IPS-15b (cell line): ENCODE data around the gene ATE1.
"Not testable (repeated sequence)": the region's sequence is repeated elsewhere in the genome, so short reads cannot be mapped to it uniquely, and the experiment has no call there.

ENCODE experiments used
- H3K27me3 ChIP-seq: one replicate; pipeline ENCODE4 v1.6.1; 2013; ENCODE audit warnings: low read length; ENCODE audit not compliant: control insufficient read depth, insufficient read depth
- H3K36me3 ChIP-seq: one replicate; pipeline ENCODE4 v1.6.1; 2013; ENCODE audit warnings: low read length; ENCODE audit not compliant: control insufficient read depth, insufficient read depth
- H3K4me1 ChIP-seq: one replicate; pipeline ENCODE4 v1.6.1; 2013; ENCODE audit warnings: mild to moderate bottlenecking, low read length; ENCODE audit not compliant: control insufficient read depth, insufficient read depth
- H3K4me3 ChIP-seq: one replicate; pipeline ENCODE4 v1.5.1; 2013; ENCODE audit warnings: low read depth, low read length
- H3K9ac ChIP-seq: one replicate; pipeline ENCODE4 v1.6.1; 2013; ENCODE audit warnings: low read depth, mild to moderate bottlenecking, low read length
- H3K9me3 ChIP-seq: one replicate; pipeline ENCODE4 v1.6.1; 2013; ENCODE audit warnings: mild to moderate bottlenecking, low read length; ENCODE audit not compliant: control insufficient read depth, insufficient read depth

Gene ATE1

DNA sequence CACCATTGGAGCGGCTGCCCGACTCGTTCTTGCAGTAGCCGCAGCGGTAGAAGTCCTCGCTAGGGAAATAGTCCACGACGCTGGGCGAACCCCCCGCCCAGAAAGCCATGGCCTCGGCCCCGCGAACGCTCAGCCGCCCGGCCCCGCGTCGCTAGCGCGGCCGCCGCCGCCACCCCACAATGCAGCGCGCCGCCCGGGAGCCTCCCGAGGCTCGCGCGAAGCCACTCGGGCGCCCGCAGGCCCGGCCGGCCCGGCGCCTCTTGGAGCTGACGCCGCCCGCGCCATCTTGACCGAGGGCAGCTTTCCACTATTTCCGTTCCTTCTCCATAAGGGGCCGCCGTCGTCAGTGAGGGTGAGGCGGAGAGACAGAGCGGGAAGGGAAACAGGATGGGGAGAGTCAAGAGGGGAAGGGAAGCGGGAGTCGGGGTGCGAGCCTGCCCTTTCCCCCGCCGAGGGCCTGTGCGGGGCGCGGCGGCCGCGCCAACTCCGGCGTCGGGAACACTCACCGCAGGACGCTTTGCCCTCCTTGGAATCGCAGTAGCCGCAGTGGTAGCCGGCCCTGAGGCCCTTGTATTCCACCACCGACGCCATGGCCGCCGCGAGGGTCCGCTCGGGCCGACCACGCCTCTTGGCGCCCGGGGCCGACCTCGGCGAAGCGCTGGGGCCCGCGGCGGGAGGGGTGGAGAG, at the start of gene ATE1:
ATE1 (minus strand) TSS at position 191 of the 687 bp plus-strand sequence; CDS start at position 109, 82 bp downstream.
- Histone ChIP-seq H3K4me3 (peak within 1 kb of the TSS; percentile 91), H3K9me3 (no peaks in the 10 kb centered on the region), H3K36me3 (no peaks in the 10 kb centered on the region), H3K9ac (peak within 1 kb of the TSS; percentile 91), H3K27me3 (no peaks in the 10 kb centered on the region), H3K4me1 (peaks cover 2% of the 10 kb centered on the region)

GRCh38 chr10:121976607-121977006, 48.8 kb upstream of the ATE1 start:
- no peaks in the 10 kb centered on the region for H3K27me3 ChIP-seq
- peaks cover 6% of the 10 kb centered on the region for H3K9me3 ChIP-seq
- no peak overlapping the region for H3K9ac ChIP-seq
- H3K4me3 ChIP-seq: no peak overlapping the region
- peaks cover 2% of the 10 kb centered on the region for H3K36me3 ChIP-seq
- no peaks in the 10 kb centered on the region for H3K4me1 ChIP-seq

DNA sequence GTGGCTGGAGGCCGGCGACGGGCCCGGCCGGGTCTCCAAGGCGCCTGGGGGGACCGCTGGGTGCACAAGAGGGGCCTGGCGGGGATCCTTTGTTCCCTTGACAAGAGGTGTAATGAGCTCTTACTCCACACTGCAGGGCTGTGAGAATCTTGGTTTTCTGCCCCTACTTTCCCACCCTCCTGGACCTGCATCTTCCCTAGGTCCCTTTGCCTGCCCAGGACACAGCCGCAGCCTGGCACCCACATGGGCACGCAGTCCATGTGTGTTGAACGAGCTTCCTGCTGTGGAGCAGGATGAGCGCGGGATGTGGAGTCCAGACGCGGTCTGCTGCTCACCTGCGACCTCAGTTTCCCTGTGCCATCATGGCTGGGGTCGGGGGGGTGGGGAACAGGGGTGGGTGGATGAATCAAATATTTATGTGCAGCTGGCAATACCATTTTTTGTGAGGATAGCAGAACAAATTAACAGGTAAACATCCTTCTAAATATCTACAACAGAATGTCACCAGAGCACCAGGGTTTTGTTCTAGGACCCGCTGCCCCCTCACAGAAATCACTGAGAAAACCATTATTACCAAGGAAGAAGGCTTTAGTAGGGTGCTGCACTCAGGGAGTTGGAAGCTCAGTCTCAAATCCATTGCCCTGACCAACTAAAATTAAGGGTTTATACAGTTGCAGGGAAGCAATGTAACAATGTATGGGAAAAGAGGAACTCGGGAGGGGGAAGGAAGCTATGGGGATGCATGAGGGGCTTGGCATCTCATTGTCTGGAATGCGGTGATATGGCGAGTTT, 47.7 kb upstream of the ATE1 start:
- Histone ChIP-seq H3K4me3 (peak overlapping the region; percentile 78), H3K36me3 (peaks cover 3% of the 10 kb centered on the region), H3K27me3 (no peaks in the 10 kb centered on the region), H3K4me1 (no peaks in the 10 kb centered on the region), H3K9me3 (peaks cover 6% of the 10 kb centered on the region), H3K9ac (peak overlapping the region; percentile 90)

- Histone ChIP-seq H3K36me3 (peaks cover 3% of the 10 kb centered on the region), H3K27me3 (no peaks in the 10 kb centered on the region), H3K4me3 (peak within 1 kb of the TSS; percentile 78), H3K9me3 (peaks cover 6% of the 10 kb centered on the region), H3K4me1 (no peaks in the 10 kb centered on the region), H3K9ac (peak within 1 kb of the TSS; percentile 90)
Measured at GRCh38 chr10:121974535-121975294, 46.9 kb upstream of the ATE1 start, which contains the start of gene NSMCE4A. Gene NSMCE4A, minus strand, starts transcription at chr10:121975217. Its CDS starts 52 bp downstream, at chr10:121975165.

DNA sequence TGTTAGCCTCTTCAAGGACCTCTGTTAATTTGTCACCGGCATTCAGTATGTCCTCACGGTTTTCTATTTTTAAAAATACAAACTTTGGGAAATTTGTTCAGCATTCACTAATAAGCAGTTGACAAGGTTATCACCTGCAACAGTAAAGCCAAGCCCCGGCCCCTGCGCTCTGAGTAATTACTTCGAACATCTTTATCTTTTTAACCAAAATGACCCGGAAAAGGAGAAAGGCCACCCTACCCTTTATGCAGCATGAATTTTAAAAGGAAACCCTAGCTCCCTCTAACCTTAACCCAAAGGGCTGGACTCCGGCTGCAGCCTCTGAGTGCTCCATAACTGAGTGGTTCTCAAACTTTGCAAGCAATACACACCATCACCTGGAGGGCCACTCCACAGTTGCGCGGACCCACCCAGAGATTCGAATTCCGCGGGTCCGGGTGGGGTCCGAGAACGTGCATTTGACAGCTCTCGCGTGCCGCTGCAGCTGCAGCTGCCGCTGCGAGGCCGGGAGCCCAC, 46.2 kb upstream of the ATE1 start:
- Histone ChIP-seq H3K4me3 (peak overlapping the region; percentile 78), H3K9ac (peak overlapping the region; percentile 90), H3K36me3 (peaks cover 3% of the 10 kb centered on the region), H3K9me3 (peaks cover 6% of the 10 kb centered on the region), H3K4me1 (no peaks in the 10 kb centered on the region), H3K27me3 (no peaks in the 10 kb centered on the region)

GRCh38 chr10:121969086-121969485, 41.3 kb upstream of the ATE1 start:
- not testable (repeated sequence) for H3K9me3 ChIP-seq, H3K4me3 ChIP-seq, H3K9ac ChIP-seq, H3K27me3 ChIP-seq, H3K4me1 ChIP-seq
- H3K36me3 ChIP-seq: peaks cover 11% of the 10 kb centered on the region

GRCh38 chr10:121965996-121966395, 38.2 kb upstream of the ATE1 start:
- Histone ChIP-seq H3K4me1 (no peaks in the 10 kb centered on the region), H3K4me3 (no peak overlapping the region), H3K27me3 (no peaks in the 10 kb centered on the region), H3K36me3 (peaks cover 8% of the 10 kb centered on the region), H3K9ac (no peak overlapping the region), H3K9me3 (no peaks in the 10 kb centered on the region)

- Histone ChIP-seq H3K27me3 (no peaks in the 10 kb centered on the region), H3K9me3 (no peaks in the 10 kb centered on the region), H3K4me3 (no peak overlapping the region), H3K4me1 (no peaks in the 10 kb centered on the region), H3K36me3 (peaks cover 4% of the 10 kb centered on the region), H3K9ac (no peak overlapping the region)
Measured at GRCh38 chr10:121961456-121961855, 33.6 kb upstream of the ATE1 start.

DNA sequence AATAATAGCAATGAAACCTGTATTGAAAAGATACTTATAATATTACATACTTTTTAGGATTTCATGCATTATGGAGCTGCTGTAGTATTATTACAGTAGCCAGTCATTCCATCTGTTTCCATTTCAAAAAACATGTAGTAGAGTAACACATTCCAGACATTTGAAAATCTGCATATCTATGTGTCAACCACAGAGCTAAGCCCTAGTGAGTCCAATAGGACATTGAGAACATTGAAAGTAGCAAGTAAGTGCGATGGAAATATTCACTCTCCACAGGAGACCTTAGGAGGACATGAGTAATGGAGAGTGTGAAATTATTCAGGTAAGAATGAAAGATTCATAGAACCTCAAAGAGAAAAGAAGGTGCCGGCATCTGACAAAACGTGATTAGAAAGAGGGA, 31.8 kb upstream of the ATE1 start:
- Histone ChIP-seq H3K27me3 (no peaks in the 10 kb centered on the region), H3K4me3 (no peak overlapping the region), H3K9ac (no peak overlapping the region), H3K9me3 (no peaks in the 10 kb centered on the region), H3K36me3 (peaks cover 4% of the 10 kb centered on the region), H3K4me1 (no peaks in the 10 kb centered on the region)

GRCh38 chr10:121956111-121957061, 28.6 kb upstream of the ATE1 start:
- Histone ChIP-seq H3K9ac (no peak overlapping the region), H3K9me3 (no peaks in the 10 kb centered on the region), H3K27me3 (no peaks in the 10 kb centered on the region), H3K36me3 (peaks cover 4% of the 10 kb centered on the region), H3K4me3 (no peak overlapping the region), H3K4me1 (no peaks in the 10 kb centered on the region)
